NCI-H2227 (cell line): ENCODE measurements around the gene CCDC141.

Experiments
- DNase-seq: peaks from one replicate; lab custom pipeline; 2025; ENCODE audit not compliant: unreplicated experiment; lab: John Stamatoyannopoulos, UW

CCDC141 gene

DNA sequence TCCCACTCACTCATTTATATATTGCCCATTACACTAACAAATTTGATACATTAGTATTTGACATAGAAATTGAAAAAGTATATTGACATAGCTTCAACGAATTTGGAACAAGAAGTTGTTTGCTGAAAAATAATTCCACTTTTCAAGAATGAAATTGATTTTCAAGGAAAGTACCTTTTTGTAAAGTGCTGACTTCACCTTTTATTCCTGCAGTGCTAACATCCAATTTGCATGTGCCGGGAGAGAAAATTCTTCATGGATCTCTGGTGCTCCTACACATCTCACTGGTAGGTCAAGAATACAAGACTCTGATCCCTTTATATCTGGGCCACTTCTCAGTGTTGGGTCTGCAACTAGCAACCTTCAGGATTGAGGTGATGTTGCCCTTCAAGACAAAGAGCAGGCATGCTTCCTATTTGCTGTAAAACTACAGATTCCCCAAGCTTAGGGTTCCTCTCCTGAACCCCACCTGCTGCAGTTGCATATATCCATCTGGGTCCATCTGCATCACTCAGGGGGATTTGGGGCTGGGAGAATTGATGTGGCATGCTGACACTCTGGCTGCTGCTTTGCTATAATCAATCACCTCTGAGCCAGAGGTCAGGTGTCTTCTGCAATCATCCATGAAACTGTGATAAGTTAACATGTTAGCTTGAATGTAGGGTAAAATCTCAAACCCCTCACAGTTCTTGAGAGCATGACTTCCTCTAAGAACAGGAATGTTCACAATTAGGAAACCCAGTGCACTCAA is 134.3 kb downstream of the CCDC141 start:
- no peak for DNase-seq

DNA sequence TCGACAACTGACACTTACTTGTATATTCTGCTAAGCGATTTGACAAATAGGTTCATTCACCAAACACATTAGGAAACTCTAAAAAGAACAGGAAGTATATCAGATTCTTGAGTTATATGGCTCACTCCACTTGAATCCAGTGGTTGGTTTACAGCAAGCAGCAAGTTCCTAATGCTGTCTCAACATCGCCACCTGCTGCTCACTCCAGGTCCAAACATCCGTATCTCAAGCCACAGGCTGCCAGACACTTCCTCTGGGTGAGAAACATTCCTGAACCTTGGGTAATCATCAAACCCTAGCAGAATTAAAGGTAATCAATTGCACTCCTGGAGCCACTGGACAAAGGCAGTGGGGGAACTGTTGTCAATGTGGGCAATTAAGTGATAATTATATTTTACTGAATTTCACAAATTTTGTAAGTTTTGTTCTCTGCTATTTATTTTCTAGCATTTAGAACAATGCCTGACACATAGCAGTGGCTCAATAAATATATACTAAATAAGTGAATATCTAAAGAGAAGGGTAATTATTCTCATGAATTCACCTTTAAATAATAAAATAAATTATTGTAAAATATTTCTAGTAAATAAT is 135.6 kb downstream of the CCDC141 start:
- peak; percentile 91 for DNase-seq

DNA sequence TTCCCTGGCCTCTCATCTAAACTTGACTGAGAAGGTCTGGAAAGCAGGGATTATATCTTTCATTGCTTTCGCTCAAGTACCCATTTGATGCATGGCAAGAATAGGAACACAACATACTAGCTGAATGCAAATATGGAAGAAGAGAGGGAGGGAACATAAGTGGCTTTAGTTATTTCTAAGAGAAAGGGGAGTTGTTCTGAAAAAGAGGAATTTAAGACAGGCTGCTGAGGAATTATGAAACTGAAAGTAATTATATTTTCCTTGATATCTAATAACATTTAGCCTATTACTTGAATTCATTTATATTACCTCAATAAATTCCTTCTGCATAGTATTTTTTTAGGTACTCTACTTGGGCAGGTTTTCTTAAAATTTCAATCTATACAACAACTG is 136.9 kb downstream of the CCDC141 start:
- DNase-seq = no peak

DNA sequence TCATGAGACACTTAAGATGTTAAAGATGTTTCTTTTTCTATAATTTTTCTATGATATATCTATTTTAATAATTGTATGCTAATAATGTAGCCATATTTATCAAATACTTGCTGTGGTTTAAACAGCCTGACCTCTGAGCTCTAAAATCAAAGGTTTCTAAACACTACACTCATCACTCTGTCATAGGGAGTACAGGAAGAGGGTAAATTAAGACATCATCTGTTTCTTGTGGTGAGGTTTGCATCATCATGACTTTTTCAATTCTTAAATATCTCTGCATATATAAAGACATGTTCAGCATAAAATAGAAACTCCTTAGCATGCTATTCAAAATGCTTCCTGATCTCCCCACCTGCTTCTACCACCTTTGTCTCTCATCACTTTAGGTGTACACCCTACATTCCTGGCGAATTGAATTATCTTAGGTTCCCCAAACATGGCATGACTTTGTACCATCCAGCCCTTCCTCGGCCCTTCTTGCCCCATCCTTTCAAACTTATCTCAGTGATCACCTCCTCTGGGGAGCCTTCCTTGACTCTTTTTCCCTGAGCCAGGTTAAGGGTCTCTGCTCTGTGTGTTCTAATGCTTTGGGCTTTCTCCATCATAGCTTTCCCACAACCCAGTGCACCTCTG is 137.4 kb downstream of the CCDC141 start:
- no peak for DNase-seq

DNA sequence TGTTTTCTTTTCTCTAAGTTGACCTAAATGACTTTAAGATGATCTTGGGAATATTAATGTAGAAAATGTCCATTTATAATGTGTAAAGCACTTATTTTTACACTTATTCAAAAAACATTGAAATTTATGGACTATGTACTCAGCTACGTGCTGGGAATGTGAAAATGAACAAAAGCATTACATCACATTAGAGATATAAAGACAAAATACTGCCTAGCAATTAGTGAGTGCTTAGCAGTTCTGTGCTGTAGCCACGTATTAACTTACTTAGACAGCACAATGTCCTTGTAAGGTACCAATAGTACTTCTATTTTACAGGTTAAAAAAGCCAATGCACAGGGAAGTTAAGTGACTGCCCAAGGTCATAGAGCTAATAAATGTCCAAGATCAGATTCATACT is 138.9 kb downstream of the CCDC141 start:
- no peak for DNase-seq

DNA sequence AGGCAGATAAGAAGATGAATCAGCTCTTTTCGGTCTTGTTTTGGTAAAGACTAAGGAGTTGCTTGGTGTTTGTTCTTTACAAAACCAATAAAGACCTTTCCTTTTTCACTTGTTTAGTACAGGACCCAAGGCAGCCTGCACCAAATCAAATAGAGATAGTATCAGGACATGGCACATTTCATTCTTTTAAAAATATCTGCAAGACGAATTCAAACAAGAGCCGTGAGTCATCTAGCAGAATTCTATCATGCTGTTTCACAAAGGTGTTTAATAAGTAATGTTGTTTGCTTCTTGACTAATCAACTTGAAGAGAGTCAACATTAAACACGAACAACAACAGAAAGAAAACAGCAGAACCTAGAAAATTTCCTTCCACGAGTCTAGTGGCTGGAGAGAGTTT is 139.9 kb downstream of the CCDC141 start:
- DNase-seq = no peak

DNA sequence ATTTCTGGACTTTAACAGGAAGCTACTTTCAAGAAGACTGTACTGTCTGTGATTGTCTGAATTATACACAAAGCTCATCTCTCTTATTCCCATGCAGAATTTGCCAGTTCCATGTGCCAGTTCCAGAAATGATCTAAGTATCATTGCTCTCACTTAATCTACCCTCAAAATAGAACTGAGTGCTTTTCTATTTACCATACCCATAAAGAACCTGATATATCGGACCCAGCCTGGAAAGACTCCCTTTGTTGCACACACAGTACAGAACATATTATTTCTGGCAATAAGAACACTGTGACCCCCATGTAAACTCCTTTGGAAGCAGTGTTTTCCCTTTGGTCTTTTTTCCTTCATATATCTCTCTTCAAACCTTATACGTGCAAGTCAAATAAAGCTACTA is 140.4 kb downstream of the CCDC141 start:
- DNase-seq = no peak

DNA sequence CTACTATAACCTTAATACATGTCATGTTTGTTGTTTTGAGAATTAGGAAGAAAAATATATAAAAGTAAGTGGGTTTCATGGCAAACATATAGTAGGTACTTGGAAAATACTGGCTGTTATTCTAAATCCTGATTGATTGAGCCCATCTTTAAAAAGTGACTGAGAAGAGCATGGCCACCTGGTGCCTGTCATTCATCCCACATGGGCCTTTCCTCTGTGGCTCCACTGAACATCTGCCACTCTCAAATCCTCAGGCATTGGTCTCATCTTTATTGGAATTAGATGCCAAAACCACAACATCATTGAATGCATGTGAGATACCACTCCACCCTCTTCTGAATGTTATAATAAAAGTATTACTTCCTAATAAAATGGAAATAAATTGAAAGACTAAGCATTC is 141.1 kb downstream of the CCDC141 start:
- DNase-seq = no peak

DNA sequence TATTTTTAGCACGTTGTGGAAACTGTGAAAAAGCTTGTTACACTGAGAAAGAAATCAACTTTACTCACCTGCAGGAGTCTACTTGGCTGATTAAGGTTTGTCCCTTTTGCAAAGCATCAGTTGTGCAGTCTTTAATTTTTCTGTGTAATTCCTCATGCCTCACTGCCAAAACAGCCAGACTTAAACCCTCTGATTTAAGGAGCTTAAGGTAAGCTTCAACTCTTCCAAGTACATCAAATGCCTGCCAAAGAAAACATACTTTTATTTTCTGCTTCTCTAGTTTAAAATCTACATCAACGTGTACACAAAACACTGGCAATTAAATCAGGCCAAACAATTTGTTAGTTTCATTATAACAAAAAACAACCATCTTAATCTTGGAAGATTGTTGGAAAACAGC is 144.7 kb downstream of the CCDC141 start:
- no peak for DNase-seq

DNA sequence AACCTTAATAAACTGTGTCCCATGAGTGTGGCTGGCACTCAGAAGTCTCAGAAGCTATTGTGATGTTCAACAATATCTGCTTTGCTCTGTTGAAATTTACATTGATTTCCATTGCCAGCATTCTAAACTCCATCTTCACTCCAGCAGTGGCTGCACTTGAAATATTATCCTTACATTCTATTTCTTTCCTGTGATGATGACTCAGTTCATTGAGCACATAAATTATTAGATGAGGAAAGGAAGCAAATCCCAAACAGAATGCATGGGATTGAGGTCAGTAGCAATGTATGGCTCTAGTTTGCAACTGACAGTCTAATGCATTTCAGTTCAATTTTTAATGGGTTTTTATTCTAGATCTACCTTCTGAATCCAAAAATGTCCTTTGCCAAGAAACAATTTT is 150.3 kb downstream of the CCDC141 start:
- no peak for DNase-seq

DNA sequence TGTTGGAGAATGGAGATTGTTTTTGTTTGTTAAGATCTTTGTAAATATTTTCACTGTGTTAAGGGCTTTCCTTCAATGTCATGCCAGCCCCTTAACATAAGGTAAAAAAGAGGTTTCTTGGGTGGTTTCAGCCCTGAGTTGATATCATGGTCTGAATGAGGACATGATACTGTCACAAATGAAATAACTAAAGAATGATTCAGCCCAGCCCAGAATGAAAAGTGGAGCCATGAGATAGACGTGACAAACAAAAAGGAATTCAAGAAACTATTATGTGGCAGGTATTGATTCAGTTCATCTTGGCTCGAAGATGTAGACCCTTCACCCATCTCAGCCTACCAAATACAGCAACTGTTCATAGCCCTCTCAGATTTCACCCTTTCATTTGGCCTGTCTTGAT is 154.1 kb downstream of the CCDC141 start:
- no peak for DNase-seq

DNA sequence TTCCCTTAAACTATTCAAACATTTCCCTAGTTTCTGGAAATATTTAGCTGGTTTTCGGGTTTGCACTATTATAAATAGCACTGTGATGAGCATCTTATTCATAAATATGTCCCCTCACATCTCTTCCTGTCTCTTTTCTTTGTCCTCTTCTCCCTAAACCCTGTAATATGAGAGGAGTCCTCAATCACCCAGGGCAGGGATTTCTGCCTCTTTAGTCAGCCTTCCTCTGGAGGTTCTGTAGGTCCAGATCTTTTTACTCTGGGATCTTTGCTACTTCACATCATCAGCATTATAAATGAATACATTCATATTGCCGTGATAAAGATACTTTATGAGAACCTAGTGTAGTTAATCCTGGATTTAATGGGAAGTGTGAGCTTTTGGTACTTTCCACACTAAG is 154.8 kb downstream of the CCDC141 start:
- no peak for DNase-seq

DNA sequence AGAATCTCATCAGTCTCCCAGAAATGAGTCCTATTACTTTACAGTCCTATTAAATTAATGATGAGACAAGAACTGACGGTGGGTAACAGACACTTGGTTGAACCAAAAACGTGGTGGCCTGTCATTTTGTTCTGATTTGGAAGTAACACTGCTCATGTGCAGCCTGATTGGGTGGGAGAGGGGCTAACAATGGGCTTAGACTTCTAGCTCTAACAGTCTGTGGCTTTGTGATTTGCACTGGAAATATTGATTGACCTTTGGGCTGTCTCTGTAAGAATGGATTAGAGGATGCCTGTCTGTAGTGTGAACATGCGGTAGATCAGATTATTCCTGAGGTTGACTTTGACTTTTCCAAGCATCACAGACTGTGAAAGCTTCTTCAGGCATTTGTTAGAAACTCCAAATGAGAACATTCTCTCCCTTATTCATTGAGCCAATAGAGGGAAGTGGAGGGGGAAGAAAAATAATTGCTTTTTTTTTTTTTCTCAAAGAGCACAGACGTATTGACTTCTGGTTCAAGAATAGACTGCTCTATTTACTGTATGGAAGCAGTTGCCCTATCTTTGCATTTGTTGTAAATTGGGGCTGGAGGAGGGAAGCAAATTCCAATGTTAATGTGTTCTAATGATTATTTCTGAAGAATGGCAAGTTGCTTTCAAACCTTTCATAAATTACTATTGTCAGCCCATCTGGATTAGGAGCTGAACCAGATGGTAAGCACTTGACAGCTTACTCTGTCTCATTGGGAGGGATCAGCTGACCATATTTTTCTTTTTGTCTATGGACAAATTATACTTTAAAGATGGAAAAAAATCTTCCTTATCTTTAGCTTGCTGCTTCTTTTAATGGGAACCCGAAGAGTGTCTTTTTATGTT is 156.9 kb downstream of the CCDC141 start:
- DNase-seq = peak; percentile 47

DNA sequence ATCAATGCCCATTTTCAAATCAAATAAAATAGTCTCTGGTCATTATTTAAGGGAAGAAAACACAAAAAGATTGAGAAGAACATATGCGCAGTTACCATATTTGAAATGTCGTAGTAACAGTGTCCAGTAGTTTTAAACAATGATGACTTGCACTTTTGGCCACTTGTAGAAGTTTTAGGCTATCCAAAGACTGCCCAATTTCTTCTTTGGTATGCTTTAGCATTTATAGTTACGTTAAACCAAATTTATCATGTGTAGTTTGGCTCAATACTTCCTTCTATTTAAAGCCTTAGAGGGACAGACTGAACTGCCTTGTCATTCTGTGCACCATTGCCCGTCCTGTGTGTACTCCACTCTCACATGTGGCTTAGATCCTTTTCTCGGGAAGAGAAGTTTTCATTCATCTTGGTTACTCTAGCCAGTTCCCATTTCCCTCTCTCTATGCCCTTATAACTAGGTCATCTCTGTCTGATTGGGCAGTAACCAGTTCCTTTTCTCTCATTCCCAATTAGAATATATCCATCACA is 157.9 kb downstream of the CCDC141 start:
- no peak for DNase-seq

DNA sequence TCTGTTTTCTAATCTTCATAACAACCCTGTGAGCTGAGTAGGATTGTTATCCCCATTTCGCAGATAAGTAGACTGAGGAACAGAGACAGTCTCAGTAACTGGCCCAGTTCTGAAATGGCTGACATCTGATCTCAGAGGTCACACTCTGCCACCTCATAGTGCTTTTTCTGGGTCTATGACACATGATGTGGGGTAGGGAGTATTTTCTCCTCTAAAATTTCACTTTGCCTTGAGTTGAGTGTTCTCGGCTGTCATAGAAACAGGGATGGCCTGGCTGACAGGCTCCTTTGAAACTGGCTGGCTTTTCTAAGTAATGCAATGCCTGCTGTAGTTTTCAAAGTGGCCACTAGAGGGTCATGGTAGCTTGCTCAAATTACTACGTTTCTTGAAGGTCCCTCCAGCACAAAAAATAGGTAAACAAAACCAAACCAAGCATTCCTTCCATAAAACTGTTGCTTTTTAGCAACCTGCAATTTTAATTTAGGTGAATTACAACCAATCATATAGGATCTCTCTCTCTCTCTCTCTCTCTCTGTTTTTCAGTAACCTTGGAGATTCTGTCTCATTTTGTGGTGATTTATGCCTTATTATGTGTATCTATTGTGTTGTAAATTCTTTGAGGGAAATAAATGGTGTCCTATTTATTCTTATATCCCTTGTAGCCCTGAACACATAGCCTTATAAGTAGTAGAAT is 158.5 kb downstream of the CCDC141 start:
- peak; percentile 91 for DNase-seq

DNA sequence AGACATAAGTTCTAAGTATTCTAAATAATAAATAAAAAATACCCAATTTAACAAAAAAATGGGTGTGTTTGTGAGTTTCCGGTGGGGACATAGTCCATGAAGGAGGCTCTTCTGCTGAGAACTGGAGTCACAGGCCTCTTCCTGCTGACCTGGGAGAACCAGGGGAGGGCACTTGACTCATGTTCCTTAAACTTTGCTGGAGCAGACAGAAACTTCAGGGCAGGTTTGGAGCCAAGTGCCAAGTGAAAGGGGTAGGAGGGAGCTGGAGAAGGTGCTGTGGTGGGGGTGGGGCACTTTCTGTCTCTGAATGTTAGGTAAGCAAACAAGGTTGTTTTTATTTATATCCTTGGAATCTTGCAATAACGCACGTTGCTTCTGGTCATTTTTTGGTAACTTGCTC is 163.9 kb downstream of the CCDC141 start:
- no peak for DNase-seq

DNA sequence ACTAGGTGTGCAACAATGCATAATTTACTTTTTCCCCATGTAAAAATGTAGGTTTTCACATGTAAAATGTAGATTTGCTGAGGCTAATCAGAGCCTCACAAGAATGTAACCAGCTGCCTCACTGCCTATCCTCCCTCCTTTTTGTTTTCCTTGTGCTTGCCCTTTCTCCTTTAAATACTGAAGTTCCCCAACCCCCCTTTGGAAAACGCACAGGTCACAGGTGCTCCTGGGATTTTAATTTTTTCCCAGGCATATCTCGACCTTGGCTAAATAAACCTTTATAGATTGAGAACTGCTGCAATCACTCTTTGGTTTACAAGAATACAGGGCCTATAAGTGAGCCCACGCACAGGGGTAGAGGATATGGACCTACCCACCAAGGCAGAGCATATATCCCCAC is 165.5 kb downstream of the CCDC141 start:
- no peak for DNase-seq

DNA sequence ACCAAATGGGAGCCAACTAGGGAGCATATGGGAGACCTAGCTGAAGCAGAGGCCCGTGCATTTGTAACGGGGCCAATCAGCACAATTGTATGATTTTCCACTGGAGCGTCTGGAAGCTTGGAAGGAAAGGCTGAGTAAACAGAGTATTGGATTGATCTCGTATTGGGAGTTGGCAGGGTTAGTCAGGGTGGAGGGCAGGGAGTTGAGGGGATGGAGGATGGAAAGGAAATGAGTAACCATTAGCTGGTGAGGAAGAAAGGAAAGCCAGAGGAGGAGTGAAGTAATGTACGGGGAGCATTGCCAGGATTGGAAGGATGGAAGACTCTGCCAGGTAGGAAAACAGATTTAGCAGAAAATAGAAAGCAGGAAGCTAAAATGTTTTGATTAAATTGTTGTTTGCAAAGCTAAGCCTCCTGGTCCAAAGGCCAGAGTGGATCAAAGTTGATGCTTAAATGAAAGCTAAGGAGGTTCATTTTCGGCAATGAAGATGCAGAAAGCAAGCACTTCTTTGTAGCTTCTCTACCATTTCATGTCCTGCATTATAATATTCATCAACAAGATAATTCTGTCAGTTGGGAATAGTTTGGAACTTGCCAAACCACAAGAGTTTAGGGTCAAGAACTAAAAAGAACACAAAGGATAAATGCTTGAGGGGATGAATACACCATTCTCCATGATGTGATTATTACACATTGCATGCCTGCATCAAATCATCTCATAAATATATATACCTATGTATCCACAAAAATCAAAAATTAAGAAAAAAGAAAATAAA is 167.1 kb downstream of the CCDC141 start:
- DNase-seq = no peak

DNA sequence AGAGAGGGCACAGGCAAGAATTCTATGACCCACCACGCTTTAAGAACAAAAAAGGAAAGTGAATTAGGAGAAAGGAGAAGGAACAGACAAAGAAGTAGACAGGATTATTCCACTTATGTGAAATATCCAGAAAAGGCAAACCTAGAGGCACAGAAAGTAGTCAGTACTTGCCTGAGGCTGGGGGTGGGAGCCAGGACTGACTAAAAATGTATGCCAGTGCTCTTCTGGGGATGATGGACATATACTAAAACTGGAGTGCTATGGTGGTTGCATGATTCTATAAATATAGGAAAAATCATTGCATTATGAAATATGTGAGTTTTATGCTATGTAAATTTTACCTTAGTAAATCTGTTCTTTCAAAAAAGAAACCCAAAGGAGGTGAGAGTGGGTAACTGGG is 168.9 kb downstream of the CCDC141 start:
- no peak for DNase-seq

DNA sequence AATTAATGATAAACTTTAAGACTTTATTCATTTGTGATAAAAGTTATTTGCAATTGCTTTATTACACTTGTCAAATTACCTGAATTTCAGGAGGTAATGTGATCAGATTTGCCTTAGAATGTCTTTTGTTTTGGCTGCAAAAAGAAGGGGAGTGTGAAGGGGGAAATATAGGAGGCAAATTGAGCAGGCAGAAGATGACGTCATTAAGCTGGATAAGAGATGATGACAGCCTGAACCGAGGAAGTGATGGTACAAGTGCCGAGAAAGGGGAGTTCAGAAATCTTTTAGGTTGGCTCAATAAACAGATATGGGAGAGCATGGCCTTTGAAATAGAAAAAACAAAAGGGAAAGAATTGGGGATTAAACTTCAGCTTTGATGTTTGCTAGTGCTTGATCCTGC is 169.7 kb downstream of the CCDC141 start:
- DNase-seq = no peak
